H9 (cell line): ENCODE data around the gene SEC23A. TPM values are rescaled to one million over a fixed set of nuclear protein-coding genes. Genes with fewer than 3 reads are reported as not detected.

Experiments
- DNase-seq: peaks from one replicate; pipeline ENCODE4 v3.0.0-alpha.2; 2017
- H2AFZ ChIP-seq: one replicate; pipeline ENCODE4 v1.6.1; 2013; ENCODE audit warnings: mild to moderate bottlenecking, low read length, control low read depth, moderate library complexity
- H2AK5ac ChIP-seq: 2 replicates; pipeline ENCODE4 v1.6.1; 2013; ENCODE audit warnings: low read length, control low read depth, mixed read lengths; ENCODE audit not compliant: insufficient read length
- H2BK120ac ChIP-seq: one replicate; pipeline ENCODE4 v1.6.1; 2013; ENCODE audit warnings: low read depth, mild to moderate bottlenecking, low read length, control low read depth, inconsistent platforms; ENCODE audit not compliant: poor library complexity, severe bottlenecking
- H2BK12ac ChIP-seq: 2 replicates; pipeline ENCODE4 v1.6.1; 2013; ENCODE audit warnings: low read length, control low read depth, mixed read lengths, low read depth; ENCODE audit not compliant: insufficient read length
- H2BK15ac ChIP-seq: 2 replicates; pipeline ENCODE4 v1.6.1; 2013; ENCODE audit warnings: low read depth, low read length, control low read depth
- H2BK20ac ChIP-seq: one replicate; pipeline ENCODE4 v1.6.1; 2013; ENCODE audit warnings: low read depth, mild to moderate bottlenecking, low read length, control low read depth, inconsistent platforms; ENCODE audit not compliant: poor library complexity, severe bottlenecking
- H2BK5ac ChIP-seq: 2 replicates; pipeline ENCODE4 v1.6.1; 2013; ENCODE audit warnings: low read length, control low read depth, mixed read lengths; ENCODE audit not compliant: insufficient read length
- H3K14ac ChIP-seq: 2 replicates; pipeline ENCODE4 v1.6.1; 2013; ENCODE audit warnings: low read length, control low read depth; ENCODE audit not compliant: insufficient read depth
- H3K18ac ChIP-seq: 2 replicates; pipeline ENCODE4 v1.6.1; 2013; ENCODE audit warnings: low read depth, mild to moderate bottlenecking, mixed read lengths, low read length, control low read depth; ENCODE audit not compliant: insufficient read length
- H3K23ac ChIP-seq: 2 replicates; pipeline ENCODE4 v1.6.1; 2013; ENCODE audit warnings: low read length, control low read depth, mixed read lengths, low read depth; ENCODE audit not compliant: insufficient read length
- H3K23me2 ChIP-seq: 2 replicates; pipeline ENCODE4 v1.6.1; 2013; ENCODE audit warnings: low read depth, mild to moderate bottlenecking, mixed read lengths, low read length, control low read depth; ENCODE audit not compliant: insufficient read length, poor library complexity, severe bottlenecking
- H3K27ac ChIP-seq: 2 replicates; pipeline ENCODE4 v1.5.1; 2013; ENCODE audit warnings: low read length, control low read depth, mixed read lengths, low read depth; ENCODE audit not compliant: insufficient read length
- H3K27me3 ChIP-seq: 2 replicates; pipeline ENCODE4 v1.6.1; 2013; ENCODE audit warnings: low read length, control low read depth, inconsistent platforms; ENCODE audit not compliant: insufficient read depth
- H3K4ac ChIP-seq: 2 replicates; pipeline ENCODE4 v1.6.1; 2013; ENCODE audit warnings: low read depth, mild to moderate bottlenecking, control low read depth, inconsistent platforms, low read length, moderate library complexity
- H3K4me1 ChIP-seq: 2 replicates; pipeline ENCODE4 v1.6.1; 2013; ENCODE audit warnings: low read length, control low read depth, inconsistent platforms; ENCODE audit not compliant: insufficient read depth
- H3K4me2 ChIP-seq: 2 replicates; pipeline ENCODE4 v1.6.1; 2013; ENCODE audit warnings: low read length, control low read depth, mixed read lengths; ENCODE audit not compliant: insufficient read length, insufficient read depth
- H3K56ac ChIP-seq: 2 replicates; pipeline ENCODE4 v1.6.1; 2013; ENCODE audit warnings: low read depth, mild to moderate bottlenecking, mixed read lengths, low read length, control low read depth; ENCODE audit not compliant: insufficient read length
- H3K79me1 ChIP-seq: 2 replicates; pipeline ENCODE4 v1.6.1; 2013; ENCODE audit warnings: low read depth, mild to moderate bottlenecking, moderate library complexity, low read length, control low read depth, inconsistent platforms; ENCODE audit not compliant: insufficient read depth, poor library complexity, severe bottlenecking
- H3K79me2 ChIP-seq: 2 replicates; pipeline ENCODE4 v1.6.1; 2013; ENCODE audit warnings: low read length, control low read depth, inconsistent platforms; ENCODE audit not compliant: insufficient read depth
- H3K9ac ChIP-seq: 2 replicates; pipeline ENCODE4 v1.6.1; 2013; ENCODE audit warnings: low read length, control low read depth, mixed read lengths; ENCODE audit not compliant: insufficient read length; ENCODE audit errors: extremely low read depth
- H3K9me3 ChIP-seq: one replicate; pipeline ENCODE4 v1.6.1; 2013; ENCODE audit warnings: low read depth, low read length, inconsistent platforms; ENCODE audit not compliant: control insufficient read depth
- H3T11ph ChIP-seq: one replicate; pipeline ENCODE4 v1.6.1; 2013; ENCODE audit warnings: mild to moderate bottlenecking, low read length, control low read depth, inconsistent platforms
- H4K20me1 ChIP-seq: one replicate; pipeline ENCODE4 v1.6.1; 2013; ENCODE audit not compliant: control insufficient read depth, insufficient read length, insufficient read depth
- H4K5ac ChIP-seq: 2 replicates; pipeline ENCODE4 v1.6.1; 2013; ENCODE audit warnings: low read depth, mild to moderate bottlenecking, mixed read lengths, low read length, control low read depth; ENCODE audit not compliant: insufficient read length
- H4K8ac ChIP-seq: replicated peaks from 2 replicates; pipeline ENCODE4 v1.6.1; 2013; ENCODE audit warnings: low read length, control low read depth, mixed read lengths, low read depth; ENCODE audit not compliant: insufficient read length
- H4K91ac ChIP-seq: 2 replicates; pipeline ENCODE4 v1.6.1; 2013; ENCODE audit warnings: low read depth, mild to moderate bottlenecking, moderate library complexity, mixed read lengths, low read length, control low read depth; ENCODE audit not compliant: insufficient read length
- H3K27ac Mint-ChIP-seq, 3 experiments: 2 replicates in 2 of 3; 3 replicates in 1 of 3; pipeline ENCODE4 v1.8.0; 2020 to 2021; ENCODE audit warnings: mixed read lengths in 3 of 3, mild to moderate bottlenecking in 1 of 3, moderate library complexity in 1 of 3
- H3K27me3 Mint-ChIP-seq: 2 replicates; pipeline ENCODE4 v1.8.0; 2021; ENCODE audit warnings: low read depth, mild to moderate bottlenecking, moderate library complexity, mixed read lengths
- H3K36me3 Mint-ChIP-seq, 3 experiments: 2 replicates in 2 of 3; 3 replicates in 1 of 3; pipeline ENCODE4 v1.8.0; 2020 to 2021; ENCODE audit warnings: low read depth in 3 of 3, mixed read lengths in 3 of 3; ENCODE audit not compliant: insufficient read depth in 1 of 3
- H3K4me1 Mint-ChIP-seq, 2 experiments: 2 replicates each; pipeline ENCODE4 v1.8.0; 2020; ENCODE audit warnings: mixed read lengths in 2 of 2
- H3K4me3 Mint-ChIP-seq, 2 experiments: 2 replicates in 1 of 2; 3 replicates in 1 of 2; pipeline ENCODE4 v1.8.0; 2020 to 2021; ENCODE audit warnings: mild to moderate bottlenecking in 2 of 2, mixed read lengths in 2 of 2, moderate library complexity in 1 of 2
- H3K9me3 Mint-ChIP-seq, 2 experiments: 2 replicates in 1 of 2; 3 replicates in 1 of 2; pipeline ENCODE4 v1.8.0; 2020; ENCODE audit warnings: mild to moderate bottlenecking in 2 of 2, mixed read lengths in 2 of 2, moderate library complexity in 1 of 2
- total RNA-seq: library from RNA; stranded (reverse); gene quantifications from 2 replicates; pipeline ENCODE4 v1.2.1, GENCODE V29; 2021
- TF ChIP-seq, protein P1 (sequence below): fragments of 200-600 bp; sonication (generic); conservative IDR thresholded peaks from 3 replicates; pipeline ENCODE4 v1.8.0; 2021; ENCODE audit warnings: antibody characterized with exemption, mild to moderate bottlenecking

Gene SEC23A
- total RNA-seq, 1 experiment from 2014 or later, result 55.3 TPM

- Histone ChIP-seq H3K4ac (no peak overlapping the region), H2AK5ac (no peak overlapping the region), H2BK5ac (no peak overlapping the region), H3K9me3 (no peaks in the 10 kb centered on the region), H4K91ac (no peak overlapping the region), H2BK12ac (no peak overlapping the region), H2BK120ac (no peak overlapping the region), H3K9ac (no peak overlapping the region), H2BK15ac (no peak overlapping the region), H3K56ac (no peak overlapping the region), H3K79me1 (no peaks in the 10 kb centered on the region), H3K4me1 (no peaks in the 10 kb centered on the region), H3K4me2 (no peak overlapping the region), H4K8ac (no peak overlapping the region), H3T11ph (no peak overlapping the region), H3K27me3 (no peaks in the 10 kb centered on the region), H2AFZ (no peak overlapping the region), H4K5ac (no peak overlapping the region), H3K23me2 (no peaks in the 10 kb centered on the region), H3K79me2 (no peaks in the 10 kb centered on the region), H3K23ac (no peak overlapping the region), H3K14ac (no peak overlapping the region), H4K20me1 (no peaks in the 10 kb centered on the region), H2BK20ac (no peak overlapping the region), H3K18ac (no peak overlapping the region), H3K27ac (no peak overlapping the region)
- H3K27ac Mint-ChIP-seq, result no peak overlapping the region
- TF ChIP-seq, protein P1, sequence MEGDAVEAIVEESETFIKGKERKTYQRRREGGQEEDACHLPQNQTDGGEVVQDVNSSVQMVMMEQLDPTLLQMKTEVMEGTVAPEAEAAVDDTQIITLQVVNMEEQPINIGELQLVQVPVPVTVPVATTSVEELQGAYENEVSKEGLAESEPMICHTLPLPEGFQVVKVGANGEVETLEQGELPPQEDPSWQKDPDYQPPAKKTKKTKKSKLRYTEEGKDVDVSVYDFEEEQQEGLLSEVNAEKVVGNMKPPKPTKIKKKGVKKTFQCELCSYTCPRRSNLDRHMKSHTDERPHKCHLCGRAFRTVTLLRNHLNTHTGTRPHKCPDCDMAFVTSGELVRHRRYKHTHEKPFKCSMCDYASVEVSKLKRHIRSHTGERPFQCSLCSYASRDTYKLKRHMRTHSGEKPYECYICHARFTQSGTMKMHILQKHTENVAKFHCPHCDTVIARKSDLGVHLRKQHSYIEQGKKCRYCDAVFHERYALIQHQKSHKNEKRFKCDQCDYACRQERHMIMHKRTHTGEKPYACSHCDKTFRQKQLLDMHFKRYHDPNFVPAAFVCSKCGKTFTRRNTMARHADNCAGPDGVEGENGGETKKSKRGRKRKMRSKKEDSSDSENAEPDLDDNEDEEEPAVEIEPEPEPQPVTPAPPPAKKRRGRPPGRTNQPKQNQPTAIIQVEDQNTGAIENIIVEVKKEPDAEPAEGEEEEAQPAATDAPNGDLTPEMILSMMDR, result no peak
- H3K27me3 Mint-ChIP-seq, result no peaks in the 10 kb centered on the region
- no peaks in the 10 kb centered on the region for H3K9me3 Mint-ChIP-seq
- no peak for DNase-seq
- no peaks in the 10 kb centered on the region for H3K4me1 Mint-ChIP-seq
- H3K4me3 Mint-ChIP-seq, result no peak overlapping the region
- H3K36me3 Mint-ChIP-seq, result peaks cover 6 to 42% (median 25%) of the 10 kb centered on the region in 3 experiments; a peak in 6 of 7 replicates
Observed at GRCh38 chr14:39035336-39035735, 67.7 kb downstream of the SEC23A start.
